ENCODE measurements around the gene FGF14. TPM values are rescaled to one million over a fixed set of nuclear protein-coding genes. Genes with fewer than 3 reads are reported as not detected.

FGF14 gene
- total and polyA plus RNA-seq, 2 experiments from 2014 or later: 0.03 TPM; not detected in 1

DNA sequence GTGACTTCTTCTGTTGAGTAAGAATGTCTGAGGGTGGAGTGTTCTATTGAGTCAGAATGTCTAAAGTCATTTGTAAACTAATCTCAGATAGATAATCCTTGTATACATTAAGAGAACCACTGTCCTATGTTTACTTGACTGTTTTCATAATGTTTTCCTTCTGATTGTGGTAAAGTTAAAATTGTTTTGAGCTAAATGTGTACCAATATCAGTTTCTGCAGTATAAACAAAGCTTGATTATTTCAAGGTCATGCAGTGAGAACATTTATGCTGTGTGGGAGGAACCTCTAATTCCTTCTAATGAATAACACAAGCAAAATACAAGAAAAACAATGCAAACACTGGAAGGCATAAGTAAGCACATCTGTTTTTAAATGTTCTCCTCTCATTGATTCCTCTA is 434.6 kb downstream of the FGF14 start (continued):
- TF ChIP-seq ZNF462 (CRISPR knock-in tag; IDR thresholded peaks at IDR 0.05): no peak

GRCh38 chr13:101965096-101965495 is 436.8 kb downstream of the FGF14 start:
- no peak overlapping the region for H3K4me3 ChIP-seq
- no peak overlapping the region for H3K27ac ChIP-seq (ENCODE audit: low read depth)
- ATAC-seq (no peak), DNase-seq (ENCODE audit: low spot score) (no peak)
- H3K9me2 ChIP-seq (ENCODE audit: insufficient read depth): no peaks in the 10 kb centered on the region
- H3K27me3 ChIP-seq (ENCODE audit: insufficient read depth): no peaks in the 10 kb centered on the region
- H3K36me3 ChIP-seq (ENCODE audit: insufficient read depth): no peaks in the 10 kb centered on the region
- Mint-ChIP-seq H3K27ac (no peak overlapping the region), H3K27me3 (ENCODE audit: insufficient read depth, low read depth, poor library complexity) (no peaks in the 10 kb centered on the region), H3K9me3 (no peaks in the 10 kb centered on the region), H3K4me1 (peaks cover 6% of the 10 kb centered on the region), H3K36me3 (ENCODE audit: low read depth) (no peaks in the 10 kb centered on the region), H3K4me3 (no peak overlapping the region)
- H3K79me2 ChIP-seq (replicated peaks; ENCODE audit: insufficient read depth): no peaks in the 10 kb centered on the region
- H2AFZ ChIP-seq: no peak overlapping the region
- peaks cover 7% of the 10 kb centered on the region; the same call in 1 of the 2 replicates for H3K4me1 ChIP-seq (ENCODE audit: insufficient read depth)
- H3F3A ChIP-seq (replicated peaks; ENCODE audit: low read depth): no peaks in the 10 kb centered on the region
- H3K4me2 ChIP-seq: no peak overlapping the region
- H4K20me1 ChIP-seq (replicated peaks; ENCODE audit: insufficient read depth): no peaks in the 10 kb centered on the region
- no peak for TF ChIP-seq ETS1 (IDR thresholded peaks at IDR 0.05)
- TF ChIP-seq STAT1 (IDR thresholded peaks at IDR 0.05; ENCODE audit: unreplicated experiment): no peak
- no peak for TF ChIP-seq EZH2 (IDR thresholded peaks at IDR 0.05; ENCODE audit: low read depth, unreplicated experiment)
- no peak for TF ChIP-seq ZNF331 (CRISPR knock-in tag; IDR thresholded peaks at IDR 0.05; ENCODE audit: low read depth)
- TF ChIP-seq, protein P1, sequence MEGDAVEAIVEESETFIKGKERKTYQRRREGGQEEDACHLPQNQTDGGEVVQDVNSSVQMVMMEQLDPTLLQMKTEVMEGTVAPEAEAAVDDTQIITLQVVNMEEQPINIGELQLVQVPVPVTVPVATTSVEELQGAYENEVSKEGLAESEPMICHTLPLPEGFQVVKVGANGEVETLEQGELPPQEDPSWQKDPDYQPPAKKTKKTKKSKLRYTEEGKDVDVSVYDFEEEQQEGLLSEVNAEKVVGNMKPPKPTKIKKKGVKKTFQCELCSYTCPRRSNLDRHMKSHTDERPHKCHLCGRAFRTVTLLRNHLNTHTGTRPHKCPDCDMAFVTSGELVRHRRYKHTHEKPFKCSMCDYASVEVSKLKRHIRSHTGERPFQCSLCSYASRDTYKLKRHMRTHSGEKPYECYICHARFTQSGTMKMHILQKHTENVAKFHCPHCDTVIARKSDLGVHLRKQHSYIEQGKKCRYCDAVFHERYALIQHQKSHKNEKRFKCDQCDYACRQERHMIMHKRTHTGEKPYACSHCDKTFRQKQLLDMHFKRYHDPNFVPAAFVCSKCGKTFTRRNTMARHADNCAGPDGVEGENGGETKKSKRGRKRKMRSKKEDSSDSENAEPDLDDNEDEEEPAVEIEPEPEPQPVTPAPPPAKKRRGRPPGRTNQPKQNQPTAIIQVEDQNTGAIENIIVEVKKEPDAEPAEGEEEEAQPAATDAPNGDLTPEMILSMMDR (conservative IDR thresholded peaks at IDR 0.05; ENCODE audit: low read depth in 2 of 2): no peak
- TF ChIP-seq ZNF462 (CRISPR knock-in tag; IDR thresholded peaks at IDR 0.05): no peak
- TF ChIP-seq CREB1 (CRISPR knock-in tag; IDR thresholded peaks at IDR 0.05; ENCODE audit: low read depth): no peak

Data from GM23338 (cell line).